Natural killer cell treated with Interleukin-12 subunit alpha and Interleukin-12 subunit beta and Interleukin-15 and Interleukin-18, amount 100 ng/mL, for 72 hours (primary cell): Measurements from ENCODE around the gene VPS18. TPM values are rescaled to one million over a fixed set of nuclear protein-coding genes. Genes with fewer than 3 reads are reported as not detected.
"Not testable (repeated sequence)": the region's sequence is repeated elsewhere in the genome, so short reads cannot be mapped to it uniquely, and the experiment has no call there.

Experiments used
- ATAC-seq, 2 donors: fragments of 150-1000 bp; cut with Tn5 transposase in 1 of 2; sonication (Bioruptor Pico), chemical (Tn5 transposase) in 1 of 2; 2 replicates each; pipeline ENCODE4 v1.10.0; 2021
- DNase-seq: peaks from one replicate; pipeline ENCODE4 v3.0.0; 2022; ENCODE audit warnings: low spot score
- H3K27ac Mint-ChIP-seq, 2 donors: 1 replicate in 1 of 2; 2 replicates in 1 of 2; pipeline ENCODE4 v1.8.0; 2022; ENCODE audit warnings: mixed read lengths in 2 of 2, mild to moderate bottlenecking in 1 of 2, moderate library complexity in 1 of 2
- H3K27me3 Mint-ChIP-seq, 2 donors: 1 replicate in 1 of 2; 2 replicates in 1 of 2; pipeline ENCODE4 v1.8.0; 2022; ENCODE audit warnings: mixed read lengths in 2 of 2
- H3K36me3 Mint-ChIP-seq: one replicate; pipeline ENCODE4 v1.8.0; 2022; ENCODE audit warnings: mixed read lengths
- H3K4me1 Mint-ChIP-seq, 2 donors: 1 replicate in 1 of 2; 2 replicates in 1 of 2; pipeline ENCODE4 v1.8.0; 2022; ENCODE audit warnings: low read depth in 2 of 2, mixed read lengths in 2 of 2, mild to moderate bottlenecking in 1 of 2
- H3K4me3 Mint-ChIP-seq: one replicate; pipeline ENCODE4 v1.8.0; 2022; ENCODE audit warnings: mixed read lengths
- H3K9me3 Mint-ChIP-seq: 2 replicates; pipeline ENCODE4 v1.8.0; 2022; ENCODE audit warnings: mixed read lengths
- total RNA-seq, 2 donors: library from RNA; stranded (reverse); gene quantifications; one replicate each; pipeline ENCODE4 v1.2.3, GENCODE V29; 2022

Gene VPS18
- total RNA-seq, 2 donors from 2014 or later: 22.8 to 27.3 TPM

- Mint-ChIP-seq H3K4me1 (peaks cover 5 to 8% of the 10 kb centered on the region in 2 donors), H3K4me3 (no peak overlapping the region), H3K36me3 (no peaks in the 10 kb centered on the region), H3K27me3 (peaks cover 0 to 15% of the 10 kb centered on the region in 2 donors), H3K27ac (no peak overlapping the region), H3K9me3 (no peaks in the 10 kb centered on the region)
- DNase-seq: no peak
- peak; percentile 82 to 89 for ATAC-seq
These were observed 36.5 kb upstream of the VPS18 start for GRCh38 chr15:40857601-40858341.

- no peak for DNase-seq
- peaks cover 0 to 17% of the 10 kb centered on the region in 2 donors for H3K27me3 Mint-ChIP-seq
- H3K9me3 Mint-ChIP-seq: no peaks in the 10 kb centered on the region
- H3K27ac Mint-ChIP-seq: no peak overlapping the region
- H3K36me3 Mint-ChIP-seq: no peaks in the 10 kb centered on the region
- ATAC-seq: no peak
- H3K4me1 Mint-ChIP-seq: peaks cover 5 to 10% of the 10 kb centered on the region in 2 donors
- H3K4me3 Mint-ChIP-seq: no peak overlapping the region
These were observed 35.5 kb upstream of the VPS18 start for GRCh38 chr15:40858706-40859105.

GRCh38 chr15:40859206-40859851 is 34.9 kb upstream of the VPS18 start:
- Mint-ChIP-seq H3K27me3 (peaks cover 5 to 22% of the 10 kb centered on the region in 2 donors), H3K27ac (no peak overlapping the region), H3K9me3 (no peaks in the 10 kb centered on the region), H3K4me3 (no peak overlapping the region), H3K36me3 (no peaks in the 10 kb centered on the region), H3K4me1 (peaks cover 5 to 10% of the 10 kb centered on the region in 2 donors)
- ATAC-seq (peak; percentile 78 to 81), DNase-seq (peak; percentile 80)

- H3K4me1 Mint-ChIP-seq: peaks cover 5 to 10% of the 10 kb centered on the region in 2 donors
- H3K4me3 Mint-ChIP-seq, DNase-seq, H3K9me3 Mint-ChIP-seq, ATAC-seq, H3K27ac Mint-ChIP-seq, H3K36me3 Mint-ChIP-seq: not testable (repeated sequence)
- peaks cover 6 to 25% of the 10 kb centered on the region in 2 donors for H3K27me3 Mint-ChIP-seq
These were observed 33.1 kb upstream of the VPS18 start for GRCh38 chr15:40861147-40861546.

GRCh38 chr15:40863660-40864270 is 30.5 kb upstream of the VPS18 start:
- Mint-ChIP-seq H3K4me1 (peaks cover 3 to 6% of the 10 kb centered on the region in 2 donors), H3K27ac (no peak overlapping the region), H3K9me3 (no peaks in the 10 kb centered on the region), H3K36me3 (no peaks in the 10 kb centered on the region), H3K4me3 (no peak overlapping the region), H3K27me3 (peaks cover 6 to 25% of the 10 kb centered on the region in 2 donors)
- ATAC-seq: no peak
- DNase-seq: no peak

GRCh38 chr15:40867199-40867598 is 27.1 kb upstream of the VPS18 start:
- Mint-ChIP-seq H3K36me3 (no peaks in the 10 kb centered on the region), H3K27ac (no peak overlapping the region), H3K9me3 (no peaks in the 10 kb centered on the region), H3K4me3 (no peak overlapping the region), H3K4me1 (peaks cover 0 to 3% of the 10 kb centered on the region in 2 donors), H3K27me3 (peaks cover 6 to 21% of the 10 kb centered on the region in 2 donors)
- no peak for DNase-seq
- ATAC-seq: no peak

GRCh38 chr15:40869686-40870085 is 24.6 kb upstream of the VPS18 start:
- ATAC-seq: no peak
- DNase-seq: no peak
- Mint-ChIP-seq H3K27ac (no peak overlapping the region), H3K36me3 (no peaks in the 10 kb centered on the region), H3K4me1 (peaks cover 2 to 5% of the 10 kb centered on the region in 2 donors), H3K4me3 (no peak overlapping the region), H3K27me3 (peaks cover 6 to 18% of the 10 kb centered on the region in 2 donors), H3K9me3 (no peaks in the 10 kb centered on the region)

- Mint-ChIP-seq H3K9me3 (no peaks in the 10 kb centered on the region), H3K27ac (no peak overlapping the region), H3K27me3 (peaks cover 6 to 18% of the 10 kb centered on the region in 2 donors), H3K36me3 (no peaks in the 10 kb centered on the region), H3K4me3 (no peak overlapping the region), H3K4me1 (peaks cover 2 to 5% of the 10 kb centered on the region in 2 donors)
- DNase-seq (no peak), ATAC-seq (no peak)
These were observed 23.5 kb upstream of the VPS18 start for GRCh38 chr15:40870716-40871115.

GRCh38 chr15:40871749-40872617 is 22.3 kb upstream of the VPS18 start:
- Mint-ChIP-seq H3K27me3 (peaks cover 6 to 19% of the 10 kb centered on the region in 2 donors), H3K36me3 (no peaks in the 10 kb centered on the region), H3K4me3 (peak overlapping the region; percentile 14), H3K9me3 (no peaks in the 10 kb centered on the region), H3K4me1 (peaks cover 2 to 5% of the 10 kb centered on the region in 2 donors), H3K27ac (no peak overlapping the region)
- no peak for ATAC-seq
- DNase-seq: no peak

- DNase-seq: no peak
- H3K9me3 Mint-ChIP-seq: no peaks in the 10 kb centered on the region
- H3K27me3 Mint-ChIP-seq: peaks cover 6 to 19% of the 10 kb centered on the region in 2 donors
- no peaks in the 10 kb centered on the region for H3K36me3 Mint-ChIP-seq
- ATAC-seq: no peak
- H3K4me1 Mint-ChIP-seq: peaks cover 2 to 5% of the 10 kb centered on the region in 2 donors
- H3K4me3 Mint-ChIP-seq: peak overlapping the region; percentile 41
- H3K27ac Mint-ChIP-seq: no peak overlapping the region
These were observed 21.2 kb upstream of the VPS18 start for GRCh38 chr15:40872791-40873693.

GRCh38 chr15:40873694-40874561 is 20.3 kb upstream of the VPS18 start, which contains the start of gene RHOV:
Gene RHOV (minus strand): TSS chr15:40874234. CDS start chr15:40874139, 95 bp downstream.
- Mint-ChIP-seq H3K36me3 (no peaks in the 10 kb centered on the region), H3K27ac (no peak within 1 kb of the TSS), H3K4me3 (peak within 1 kb of the TSS; percentile 41), H3K9me3 (no peaks in the 10 kb centered on the region), H3K4me1 (peaks cover 6 to 9% of the 10 kb centered on the region in 2 donors), H3K27me3 (peaks cover 6 to 19% of the 10 kb centered on the region in 2 donors)
- ATAC-seq: peak; percentile 83 to 86
- DNase-seq: no peak
